GM19463 (cell line): Measurements from ENCODE around the gene PALS2.

Experiments used
- ATAC-seq: cut with Tn5 transposase; IDR thresholded peaks from one replicate; pipeline ENCODE4 v1.9.1; 2021; ENCODE audit warnings: mild to moderate bottlenecking, moderate library complexity; ENCODE audit not compliant: unreplicated experiment

Gene PALS2

DNA sequence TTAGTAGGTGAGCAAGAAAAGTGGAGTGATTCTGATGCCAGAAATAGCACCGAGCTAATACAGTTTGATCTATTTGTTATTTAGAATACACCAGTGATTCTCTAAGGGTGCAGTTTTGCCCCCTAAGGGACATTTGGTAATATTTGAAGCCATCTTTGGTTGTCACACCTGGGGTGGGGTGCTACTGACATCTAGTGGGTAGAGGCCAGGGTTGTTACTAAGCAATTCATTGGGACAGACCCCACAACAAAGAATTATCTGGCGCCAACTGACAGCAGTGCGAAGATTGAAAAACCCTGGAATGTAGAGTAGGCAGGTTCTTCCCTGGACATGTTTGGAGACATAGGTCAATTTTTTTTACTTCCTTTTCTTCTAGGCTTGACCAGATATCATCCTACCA lies 14.6 kb downstream of the PALS2 start:
- ATAC-seq, result peak; percentile 75

DNA sequence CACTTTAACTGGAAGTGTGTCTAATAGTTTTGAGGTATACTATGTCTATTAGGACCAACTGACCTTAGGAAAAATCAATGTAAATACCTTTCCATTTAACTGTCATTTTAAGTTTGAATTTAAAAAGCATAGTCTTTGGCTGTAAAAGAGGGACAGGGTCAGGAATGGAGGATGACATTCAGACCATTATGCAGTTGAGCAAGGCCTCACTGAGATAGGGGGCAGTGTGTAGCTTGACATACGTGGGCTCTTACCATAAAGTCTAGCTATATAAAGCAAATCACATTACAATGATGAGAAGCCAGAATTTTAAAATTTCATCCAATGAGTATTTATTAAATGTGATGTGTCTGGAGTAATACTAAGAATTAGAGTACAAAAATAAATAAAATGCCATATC lies 17.9 kb downstream of the PALS2 start:
- ATAC-seq, result no peak

DNA sequence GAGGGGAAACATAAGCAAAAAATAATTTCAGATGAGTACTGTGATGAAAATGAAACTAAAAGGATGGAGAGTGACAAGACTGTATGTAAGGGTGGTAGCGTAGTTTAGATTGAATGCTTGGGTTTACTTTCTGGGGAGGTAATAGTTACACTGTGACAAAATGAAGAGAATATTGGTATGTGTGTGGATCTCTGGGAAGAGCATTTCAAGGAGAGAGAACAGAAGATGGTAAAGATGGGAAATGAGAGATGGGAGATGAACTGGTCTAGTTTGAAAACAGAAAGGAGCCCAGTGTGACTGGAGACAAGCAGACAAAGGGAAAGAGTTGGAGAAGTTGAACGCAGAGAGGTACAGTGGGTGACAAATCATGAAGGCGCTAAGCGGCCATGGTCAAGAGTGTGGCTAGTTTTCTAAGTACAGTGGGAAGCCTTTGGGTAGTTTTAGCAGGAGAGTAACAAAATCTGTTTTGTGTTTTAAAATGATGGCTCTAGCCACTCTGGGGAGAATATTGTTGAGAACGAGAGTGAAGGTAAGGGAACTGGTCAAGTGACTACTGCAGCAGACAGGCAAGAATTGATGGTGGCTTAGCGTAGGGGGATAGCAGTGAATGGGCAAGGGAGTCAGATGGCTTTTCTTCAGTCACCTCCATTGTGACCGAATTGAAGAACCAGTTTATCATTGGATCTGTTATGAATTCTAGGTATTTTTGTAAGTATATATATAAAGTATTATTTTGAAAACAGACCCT lies 22.6 kb downstream of the PALS2 start:
- ATAC-seq, result peak; percentile 67

DNA sequence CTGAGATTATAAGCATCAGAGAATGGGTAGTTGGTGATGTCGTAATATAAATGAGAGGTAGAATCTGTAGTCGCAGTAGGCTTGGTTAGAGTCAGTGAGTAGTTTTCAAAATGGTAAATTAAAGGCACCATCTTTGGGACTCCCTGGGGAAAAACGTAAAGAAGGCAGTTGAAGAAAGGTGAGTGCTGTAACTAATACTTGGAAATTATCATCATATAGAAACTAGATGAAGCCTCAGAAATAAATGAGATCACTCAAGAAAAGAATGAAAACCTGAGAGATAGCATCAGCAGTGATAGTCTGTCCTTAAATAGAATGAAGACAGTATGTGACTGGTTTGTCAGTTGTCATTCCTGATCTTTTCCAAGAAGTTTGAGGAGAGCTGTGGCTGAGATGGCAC lies 23.8 kb downstream of the PALS2 start:
- ATAC-seq, result no peak

DNA sequence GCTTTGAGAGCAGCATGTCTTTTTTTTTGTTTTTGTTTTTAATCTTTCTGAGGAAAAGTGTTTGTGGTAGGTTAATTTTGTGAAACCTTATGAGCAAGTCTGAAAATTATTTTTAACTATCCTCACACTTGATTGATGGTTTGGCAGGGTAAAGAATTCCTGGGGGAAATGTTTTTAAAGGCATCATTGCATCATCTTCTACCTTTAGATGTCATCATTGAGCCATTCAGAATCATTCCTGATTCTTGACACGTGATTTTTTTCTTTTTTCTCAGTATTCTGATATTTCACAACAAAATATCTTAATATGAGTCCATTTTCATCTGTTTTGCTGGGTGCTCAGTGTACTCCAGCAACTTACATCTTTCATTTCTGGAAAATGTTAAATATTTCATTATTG lies 28.3 kb downstream of the PALS2 start:
- ATAC-seq, result no peak

DNA sequence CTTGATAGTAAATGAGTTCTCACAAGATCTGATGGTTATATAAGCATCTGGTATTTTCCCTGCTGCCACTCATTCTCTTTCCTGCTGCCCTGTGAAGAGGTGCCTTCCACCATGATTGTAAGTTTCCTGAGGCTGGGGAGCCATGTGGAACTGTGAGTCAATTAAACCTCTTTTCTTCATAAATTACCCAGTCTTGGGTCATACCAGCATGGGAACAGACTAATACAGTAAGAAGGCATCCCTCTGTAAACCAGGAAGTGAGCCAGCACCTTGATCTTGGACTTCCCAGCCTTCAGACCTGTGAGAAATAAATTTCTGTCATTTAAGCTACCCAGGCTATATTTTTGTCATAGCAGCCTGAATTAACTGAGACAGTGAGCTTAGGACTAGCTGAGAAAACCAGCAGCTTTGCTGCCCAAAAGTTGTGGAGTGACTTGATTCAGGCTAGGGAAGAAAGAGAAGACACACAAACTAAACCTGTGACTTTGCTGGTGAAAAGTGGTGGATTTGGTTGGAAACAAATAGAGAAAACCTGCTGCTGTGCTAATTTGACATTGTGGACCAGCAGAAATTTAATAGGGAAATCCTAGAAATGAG lies 29.7 kb downstream of the PALS2 start:
- ATAC-seq, result no peak

DNA sequence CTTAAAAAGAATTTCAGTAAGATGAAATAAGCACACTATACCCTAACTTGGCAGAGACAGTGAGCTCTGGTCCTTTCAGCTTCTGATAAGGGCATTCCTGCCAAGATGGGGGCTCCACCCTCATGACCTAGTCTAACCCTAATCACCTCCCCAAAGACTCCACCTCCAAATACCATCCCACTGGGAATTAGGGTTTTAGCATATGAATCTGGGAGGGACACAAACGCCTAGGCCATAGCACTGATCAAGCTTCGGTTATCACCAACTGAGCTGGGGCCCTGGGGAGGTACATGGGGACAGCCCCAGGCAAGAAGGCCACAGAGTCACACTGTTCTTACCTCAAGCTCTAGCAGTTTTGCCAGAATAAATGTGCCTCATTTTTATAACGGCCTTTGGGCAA lies 31.4 kb downstream of the PALS2 start:
- ATAC-seq, result no peak

DNA sequence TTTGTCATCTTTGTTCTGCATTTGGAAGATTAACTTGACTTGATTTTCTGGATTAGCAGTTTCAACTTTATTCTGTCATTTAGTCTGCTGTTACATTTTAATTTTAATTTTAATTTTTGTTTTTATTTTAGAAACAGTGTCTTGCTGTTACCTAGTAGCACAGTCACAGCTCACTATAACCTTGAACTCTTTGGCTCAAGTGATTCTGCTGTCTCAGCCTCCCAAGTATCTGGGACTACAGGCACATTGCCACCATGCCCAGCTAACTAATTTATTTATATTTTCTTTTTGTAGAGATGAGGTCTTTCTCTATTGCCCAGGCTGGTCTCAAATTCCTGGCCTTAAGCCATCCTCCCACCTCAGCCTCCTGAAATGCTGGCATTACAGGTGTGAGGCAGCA lies 35.3 kb downstream of the PALS2 start:
- no peak for ATAC-seq

DNA sequence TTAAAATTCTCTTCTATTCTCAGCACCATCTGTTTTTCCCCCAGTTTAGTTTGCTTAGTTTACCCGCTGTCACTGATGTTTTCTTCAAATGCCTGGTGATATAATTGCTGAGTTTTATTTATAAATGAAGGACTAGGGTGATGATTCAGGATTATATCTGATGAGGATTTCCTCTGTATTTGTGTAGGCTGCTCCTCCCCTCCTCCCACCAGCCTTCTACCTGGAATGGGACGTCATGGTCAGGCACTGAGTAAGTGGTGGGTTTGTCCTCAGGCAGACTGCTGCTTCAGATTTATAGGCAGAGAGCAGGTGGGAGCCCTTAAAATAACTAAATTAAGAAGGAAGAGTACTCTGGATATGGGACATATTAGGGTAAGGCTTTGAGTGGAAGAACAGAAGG lies 35.8 kb downstream of the PALS2 start:
- no peak for ATAC-seq

DNA sequence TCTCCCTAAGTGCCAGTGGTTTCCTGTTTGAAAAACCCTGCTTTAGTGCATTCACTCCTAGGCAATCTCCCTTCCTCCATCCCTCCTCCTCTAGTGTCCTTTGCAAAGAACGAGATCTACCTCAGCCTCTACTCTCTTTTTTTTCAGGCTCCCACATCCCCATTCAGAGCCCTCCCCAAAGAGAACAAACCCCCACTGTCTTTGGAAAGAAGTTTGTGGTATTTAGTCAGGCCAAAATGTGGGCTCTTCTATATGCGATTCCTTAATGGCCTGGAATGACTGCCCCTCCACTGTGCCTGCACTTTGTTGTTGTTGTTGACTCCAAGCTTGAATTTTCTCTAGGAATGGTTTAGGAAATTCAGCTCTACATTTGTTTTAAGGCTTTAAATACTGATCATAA lies 36.3 kb downstream of the PALS2 start:
- ATAC-seq, result no peak

DNA sequence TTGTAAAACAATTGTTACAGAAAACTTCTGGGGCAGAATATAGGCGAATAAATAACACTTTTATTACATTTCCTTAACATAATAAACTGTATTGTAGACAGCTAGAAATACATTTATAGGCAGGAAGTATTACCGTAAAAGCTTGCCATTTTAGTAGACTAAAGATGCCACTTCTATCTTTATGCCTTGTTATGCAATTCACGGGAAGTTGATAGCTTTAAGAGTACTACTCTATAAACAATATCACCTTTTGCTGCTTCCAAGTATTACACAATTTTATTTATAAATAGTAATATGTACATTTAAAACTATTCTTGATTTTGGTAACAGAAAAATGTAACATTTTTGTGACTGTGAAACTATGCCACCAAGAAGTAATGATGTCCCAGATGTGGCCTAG lies 37.9 kb downstream of the PALS2 start:
- ATAC-seq, result no peak

DNA sequence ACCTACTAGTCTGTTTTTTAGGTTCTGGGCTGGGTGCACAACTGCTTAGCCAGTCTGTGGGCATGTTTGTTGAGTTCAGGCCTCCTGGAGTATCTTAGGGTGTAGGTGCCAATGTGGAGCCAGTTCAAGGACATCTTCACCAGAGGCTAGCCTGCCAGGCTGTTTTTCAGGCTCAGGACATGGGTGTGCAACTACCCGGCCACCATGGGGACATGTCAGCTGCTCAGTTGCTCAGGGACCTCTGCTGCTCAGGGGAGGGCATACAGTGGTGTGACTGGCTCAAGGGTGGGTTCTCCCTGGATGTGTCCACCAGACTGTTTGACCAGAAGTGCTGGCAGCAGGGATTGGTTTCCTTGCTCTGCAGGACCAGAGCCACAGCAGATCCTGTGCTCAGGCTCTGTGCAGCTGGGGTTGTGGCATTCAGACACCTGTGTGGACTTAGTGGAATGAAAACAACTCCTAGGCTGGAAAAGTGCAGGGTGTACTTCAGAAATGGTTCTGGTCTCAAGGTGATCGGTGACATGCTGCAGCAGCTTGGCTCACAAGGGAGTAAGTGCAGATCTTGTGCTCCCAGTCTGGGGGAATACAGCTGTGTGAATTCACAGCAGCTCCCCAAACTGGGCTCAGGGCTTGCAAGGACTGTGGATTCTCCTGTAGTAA lies 44.8 kb downstream of the PALS2 start:
- ATAC-seq, result no peak

DNA sequence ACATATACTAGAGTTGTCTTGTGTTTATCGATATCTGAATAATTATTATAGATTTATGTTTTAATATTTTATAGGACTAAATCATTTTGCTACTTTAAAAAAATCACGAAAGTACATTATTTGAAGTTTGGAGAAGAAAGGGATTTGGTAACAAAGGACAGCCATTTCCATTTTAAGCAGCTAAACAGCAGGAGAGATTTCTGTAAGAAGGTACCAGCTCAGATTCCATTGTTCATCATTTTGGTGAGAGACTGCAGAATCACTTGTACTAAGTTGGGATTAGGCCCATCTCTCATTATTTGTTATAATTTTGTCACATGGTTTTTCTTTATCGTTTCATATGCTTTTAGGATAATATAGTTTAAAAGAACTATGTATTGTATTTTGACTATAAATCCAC lies 46.7 kb downstream of the PALS2 start:
- no peak for ATAC-seq

DNA sequence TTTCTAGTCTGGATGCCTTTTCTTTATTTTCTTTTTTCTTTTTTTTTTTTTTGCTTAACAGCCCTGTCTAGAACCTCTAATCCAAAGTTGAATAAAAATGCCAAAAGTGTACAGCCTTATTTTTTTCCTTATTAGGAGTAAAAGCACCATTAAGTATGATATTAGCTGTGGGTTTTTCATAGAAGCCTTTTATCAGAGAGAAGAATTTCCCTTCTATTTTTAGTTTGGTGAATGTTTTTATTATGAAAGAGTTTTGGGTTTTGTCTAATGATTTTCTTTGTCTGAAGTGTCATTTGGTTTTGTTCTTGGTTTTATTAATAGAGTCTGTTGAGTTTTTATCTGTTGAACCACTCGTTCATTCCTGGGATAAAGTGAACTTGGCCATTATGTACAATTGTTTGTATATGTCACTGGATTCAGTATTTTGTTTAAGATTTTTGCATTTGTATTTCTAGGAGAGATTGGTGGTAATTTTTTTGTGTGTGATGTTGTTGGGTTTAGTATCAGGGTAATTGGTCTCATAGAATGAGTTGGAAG lies 49.5 kb downstream of the PALS2 start:
- no peak for ATAC-seq
